Upper lobe of left lung (tissue), 4 donors: ENCODE measurements around the gene NTN1.

ENCODE experiments used
- CTCF ChIP-seq, 6 experiments: fragments of 450-650 bp in 4 of 6; fragments of 200-600 bp in 2 of 6; sonication (generic) in 2 of 6; IDR thresholded peaks; one replicate each; pipeline ENCODE4 v1.5.1; 2016 to 2019; ENCODE audit warnings: antibody characterized with exemption in 6 of 6
- EP300 ChIP-seq, 4 donors: sonication (generic); formaldehyde crosslinking; IDR thresholded peaks; one replicate each; pipeline ENCODE4 v1.5.1; 2017; ENCODE audit warnings: antibody characterized with exemption in 4 of 4, control low read depth in 2 of 4
- POLR2A ChIP-seq, 4 donors: fragments of 450-650 bp; IDR thresholded peaks; one replicate each; pipeline ENCODE4 v1.5.1; 2016 to 2017; ENCODE audit warnings: antibody characterized with exemption in 4 of 4, mild to moderate bottlenecking in 2 of 4
- POLR2AphosphoS5 ChIP-seq, 2 donors: sonication (generic); formaldehyde crosslinking; IDR thresholded peaks; one replicate each; pipeline ENCODE4 v1.5.1; 2017; ENCODE audit warnings: antibody characterized with exemption in 2 of 2

DNA sequence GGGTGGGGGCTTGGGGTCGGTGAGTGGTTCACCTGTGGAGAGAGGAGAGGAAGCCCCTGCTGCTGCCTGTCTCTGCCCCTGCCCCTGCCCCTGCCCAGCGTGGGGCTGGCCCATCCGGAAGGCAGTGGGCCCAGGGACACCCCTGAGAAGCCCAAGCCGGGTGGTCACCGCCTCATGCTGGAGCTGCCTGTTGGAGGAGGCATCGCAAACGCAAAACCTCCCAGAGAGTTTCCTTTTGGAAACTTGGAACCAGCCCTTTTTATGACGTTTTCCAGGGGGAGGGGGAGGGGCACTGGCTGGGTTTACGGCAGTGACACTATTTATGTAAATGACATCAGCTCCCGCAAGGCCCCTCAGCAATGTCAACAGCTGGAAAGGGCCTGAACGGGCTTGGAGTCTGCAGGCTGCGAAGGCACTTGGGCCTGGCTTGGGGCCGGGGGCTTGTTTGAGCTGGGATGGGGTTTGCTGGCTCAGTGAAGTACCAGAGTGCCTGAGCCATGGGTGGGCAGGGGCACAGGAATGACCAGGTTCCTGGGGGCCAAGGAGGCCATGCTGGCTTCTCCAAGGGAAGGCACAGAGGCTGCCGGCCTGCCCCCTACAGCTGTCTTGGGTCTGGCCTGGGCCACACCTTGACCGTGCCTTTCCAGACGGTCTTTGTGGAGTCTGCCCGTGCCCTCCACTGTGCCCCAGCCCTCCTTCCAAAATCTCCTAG is 219.5 kb downstream of the NTN1 start:
- TF ChIP-seq POLR2A (IDR thresholded peaks at IDR 0.05) = peak in 1 of 4 donors; percentile 10
- no peak for TF ChIP-seq CTCF (IDR thresholded peaks at IDR 0.05)
- peak in 1 of 2 donors; percentile 53 for TF ChIP-seq POLR2AphosphoS5 (IDR thresholded peaks at IDR 0.05)
- no peak for TF ChIP-seq EP300 (IDR thresholded peaks at IDR 0.05)
